Ishikawa (cell line): ENCODE results near the gene RCL1.

Experiments used
- CEBPB ChIP-seq: IDR thresholded peaks from 2 replicates; pipeline ENCODE4 v1.6.1; 2012
- CREB1 ChIP-seq: IDR thresholded peaks from 2 replicates; pipeline ENCODE4 v1.6.1; 2012; ENCODE audit warnings: low read depth
- EGR1 ChIP-seq: IDR thresholded peaks from 2 replicates; pipeline ENCODE4 v1.6.1; 2012
- EP300 ChIP-seq: IDR thresholded peaks from 2 replicates; pipeline ENCODE4 v1.6.1; 2012; ENCODE audit warnings: borderline replicate concordance
- FOXM1 ChIP-seq: IDR thresholded peaks from 2 replicates; pipeline ENCODE4 v1.6.1; 2012; ENCODE audit warnings: low read depth, borderline replicate concordance
- MAX ChIP-seq: IDR thresholded peaks from 2 replicates; pipeline ENCODE4 v1.6.1; 2012
- NFIC ChIP-seq: IDR thresholded peaks from 2 replicates; pipeline ENCODE4 v1.6.1; 2012
- RAD21 ChIP-seq: IDR thresholded peaks from 2 replicates; pipeline ENCODE4 v1.6.1; 2012; ENCODE audit warnings: low read depth
- REST ChIP-seq: IDR thresholded peaks from 2 replicates; pipeline ENCODE4 v1.6.1; 2012; ENCODE audit warnings: low read depth, mild to moderate bottlenecking
- TAF1 ChIP-seq: IDR thresholded peaks from 2 replicates; pipeline ENCODE4 v1.6.1; 2012; ENCODE audit warnings: low read depth, mild to moderate bottlenecking
- TCF12 ChIP-seq: IDR thresholded peaks from 2 replicates; pipeline ENCODE4 v1.6.1; 2012; ENCODE audit warnings: low read depth
- TEAD4 ChIP-seq: IDR thresholded peaks from 2 replicates; pipeline ENCODE4 v1.6.1; 2012
- YY1 ChIP-seq: IDR thresholded peaks from 2 replicates; pipeline ENCODE4 v1.6.1; 2012; ENCODE audit warnings: low read depth
- ZBTB7A ChIP-seq: IDR thresholded peaks from 2 replicates; pipeline ENCODE4 v1.6.1; 2012; ENCODE audit warnings: low read depth
- TF ChIP-seq, protein P1 (sequence below): IDR thresholded peaks from 2 replicates; pipeline ENCODE4 v1.6.1; 2012

Gene RCL1

GRCh38 chr9:4805191-4805918 is 12.6 kb downstream of the RCL1 start:
- no peak for TF ChIP-seq YY1
- TF ChIP-seq FOXM1: no peak
- no peak for TF ChIP-seq NFIC
- no peak for TF ChIP-seq CEBPB
- no peak for TF ChIP-seq MAX
- TF ChIP-seq TCF12: no peak
- no peak for TF ChIP-seq EGR1
- TF ChIP-seq RAD21: no peak
- TF ChIP-seq CREB1: no peak
- no peak for TF ChIP-seq REST
- no peak for TF ChIP-seq EP300
- TF ChIP-seq, protein P1, sequence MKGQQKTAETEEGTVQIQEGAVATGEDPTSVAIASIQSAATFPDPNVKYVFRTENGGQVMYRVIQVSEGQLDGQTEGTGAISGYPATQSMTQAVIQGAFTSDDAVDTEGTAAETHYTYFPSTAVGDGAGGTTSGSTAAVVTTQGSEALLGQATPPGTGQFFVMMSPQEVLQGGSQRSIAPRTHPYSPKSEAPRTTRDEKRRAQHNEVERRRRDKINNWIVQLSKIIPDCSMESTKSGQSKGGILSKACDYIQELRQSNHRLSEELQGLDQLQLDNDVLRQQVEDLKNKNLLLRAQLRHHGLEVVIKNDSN: no peak
- TF ChIP-seq TEAD4: no peak
- no peak for TF ChIP-seq ZBTB7A
- no peak for TF ChIP-seq TAF1

GRCh38 chr9:4810565-4810964 is 17.8 kb downstream of the RCL1 start:
- TF ChIP-seq REST: no peak
- TF ChIP-seq, protein P1: no peak
- TF ChIP-seq TAF1: no peak
- TF ChIP-seq RAD21: no peak
- no peak for TF ChIP-seq ZBTB7A
- no peak for TF ChIP-seq EP300
- TF ChIP-seq NFIC: no peak
- TF ChIP-seq CREB1: no peak
- no peak for TF ChIP-seq TEAD4
- no peak for TF ChIP-seq TCF12
- no peak for TF ChIP-seq YY1
- TF ChIP-seq FOXM1: no peak
- TF ChIP-seq CEBPB: no peak
- no peak for TF ChIP-seq EGR1
- no peak for TF ChIP-seq MAX

- TF ChIP-seq, protein P1: no peak
- TF ChIP-seq CREB1: no peak
Measured at GRCh38 chr9:4811824-4812223, 19.1 kb downstream of the RCL1 start.

- no peak for TF ChIP-seq FOXM1
- no peak for TF ChIP-seq REST
- TF ChIP-seq NFIC: no peak
- no peak for TF ChIP-seq ZBTB7A
- TF ChIP-seq EGR1: no peak
- TF ChIP-seq TAF1: no peak
- TF ChIP-seq YY1: no peak
- TF ChIP-seq TCF12: no peak
- TF ChIP-seq, protein P1: no peak
- TF ChIP-seq MAX: no peak
- no peak for TF ChIP-seq EP300
- no peak for TF ChIP-seq TEAD4
- no peak for TF ChIP-seq CREB1
- no peak for TF ChIP-seq RAD21
Measured at GRCh38 chr9:4812858-4813257, 20.1 kb downstream of the RCL1 start.
